ENCODE measurements around the gene YWHAH. TPM values are rescaled to one million over a fixed set of nuclear protein-coding genes. Genes with fewer than 3 reads are reported as not detected.

Gene YWHAH
- total RNA-seq, 2 donors from 2014 or later: 162 to 193 TPM

- H3K36me3 Mint-ChIP-seq (ENCODE audit: low read depth): no peaks in the 10 kb centered on the region
Observed at GRCh38 chr22:31921106-31921505, 23.2 kb upstream of the YWHAH start.

GRCh38 chr22:31922534-31922933 lies 21.8 kb upstream of the YWHAH start:
- Mint-ChIP-seq H3K4me3 (no peak overlapping the region), H3K36me3 (ENCODE audit: low read depth) (no peaks in the 10 kb centered on the region), H3K4me1 (no peaks in the 10 kb centered on the region), H3K27me3 (ENCODE audit: insufficient read depth) (no peaks in the 10 kb centered on the region), H3K9me3 (no peaks in the 10 kb centered on the region), H3K27ac (no peak overlapping the region)
- Histone ChIP-seq H3K36me3 (ENCODE audit: control insufficient read depth, insufficient read depth, low read length) (no peaks in the 10 kb centered on the region), H3K4me3 (ENCODE audit: low read length) (no peak overlapping the region), H3K27me3 (ENCODE audit: control insufficient read depth, insufficient read depth, low read length, poor library complexity, severe bottlenecking) (no peaks in the 10 kb centered on the region), H3K9ac (ENCODE audit: extremely low read depth, low read length, poor library complexity, severe bottlenecking) (no peak overlapping the region), H3K4me1 (ENCODE audit: control insufficient read depth, insufficient read depth, low read length) (no peaks in the 10 kb centered on the region), H3K9me3 (ENCODE audit: control insufficient read depth, low read length) (no peaks in the 10 kb centered on the region), H3K27ac (ENCODE audit: low read depth, low read length) (no peak overlapping the region)
- TF ChIP-seq CTCF (conservative IDR thresholded peaks at IDR 0.05): no peak
- DNase-seq: no peak
- WGBS, 2 experiments (ENCODE audit: insufficient coverage in 1 of 2, insufficient read length in 1 of 2): 91 to 94% methylated on average over 6 of the region's 6 CpGs

More at GRCh38 chr22:31921106-31921505, 23.2 kb upstream of the YWHAH start:
- no peak overlapping the region for H3K27ac ChIP-seq (ENCODE audit: low read depth, low read length)
- no peaks in the 10 kb centered on the region for H3K27me3 Mint-ChIP-seq (ENCODE audit: insufficient read depth)
- no peaks in the 10 kb centered on the region for H3K36me3 ChIP-seq (ENCODE audit: control insufficient read depth, insufficient read depth, low read length)
- no peak overlapping the region for H3K27ac Mint-ChIP-seq
- 91 to 94% methylated on average over 3 of the region's 3 CpGs for WGBS, 2 experiments (ENCODE audit: insufficient coverage in 1 of 2, insufficient read length in 1 of 2)
- H3K27me3 ChIP-seq (ENCODE audit: control insufficient read depth, insufficient read depth, low read length, poor library complexity, severe bottlenecking): no peaks in the 10 kb centered on the region
- H3K9ac ChIP-seq (ENCODE audit: extremely low read depth, low read length, poor library complexity, severe bottlenecking): no peak overlapping the region
- no peaks in the 10 kb centered on the region for H3K9me3 Mint-ChIP-seq
- H3K4me3 ChIP-seq (ENCODE audit: low read length): no peak overlapping the region
- no peak overlapping the region for H3K4me3 Mint-ChIP-seq
- H3K4me1 ChIP-seq (ENCODE audit: control insufficient read depth, insufficient read depth, low read length): no peaks in the 10 kb centered on the region
- H3K4me1 Mint-ChIP-seq: peaks cover 4% of the 10 kb centered on the region
- DNase-seq: no peak
- no peaks in the 10 kb centered on the region for H3K9me3 ChIP-seq (ENCODE audit: control insufficient read depth, low read length)
- no peak for TF ChIP-seq CTCF (conservative IDR thresholded peaks at IDR 0.05)

- Mint-ChIP-seq H3K4me3 (no peak overlapping the region), H3K36me3 (ENCODE audit: low read depth) (no peaks in the 10 kb centered on the region), H3K4me1 (no peaks in the 10 kb centered on the region), H3K27me3 (ENCODE audit: insufficient read depth) (no peaks in the 10 kb centered on the region), H3K9me3 (no peaks in the 10 kb centered on the region), H3K27ac (no peak overlapping the region)
- Histone ChIP-seq H3K36me3 (ENCODE audit: control insufficient read depth, insufficient read depth, low read length) (no peaks in the 10 kb centered on the region), H3K9me3 (ENCODE audit: control insufficient read depth, low read length) (no peaks in the 10 kb centered on the region), H3K27me3 (ENCODE audit: control insufficient read depth, insufficient read depth, low read length, poor library complexity, severe bottlenecking) (no peaks in the 10 kb centered on the region), H3K9ac (ENCODE audit: extremely low read depth, low read length, poor library complexity, severe bottlenecking) (no peak overlapping the region), H3K27ac (ENCODE audit: low read depth, low read length) (no peak overlapping the region), H3K4me3 (ENCODE audit: low read length) (no peak overlapping the region), H3K4me1 (ENCODE audit: control insufficient read depth, insufficient read depth, low read length) (no peaks in the 10 kb centered on the region)
- 88 to 96% methylated on average over 3 to 5 of the region's 5 CpGs for WGBS, 2 experiments (ENCODE audit: insufficient coverage in 1 of 2, insufficient read length in 1 of 2)
- TF ChIP-seq CTCF (conservative IDR thresholded peaks at IDR 0.05): no peak
- no peak for DNase-seq
Observed at GRCh38 chr22:31923136-31923535, 21.2 kb upstream of the YWHAH start.
